Gastrocnemius medialis (tissue), 4 donors: ENCODE data around the gene PRSS21.

ENCODE experiments used
- CTCF ChIP-seq, 5 experiments: fragments of 450-650 bp in 3 of 5; fragments of 200-600 bp in 2 of 5; sonication (generic) in 2 of 5; IDR thresholded peaks in 4 of 5; conservative IDR thresholded peaks in 1 of 5; 1 replicate in 4 of 5; 2 replicates in 1 of 5; pipeline ENCODE4 v1.5.1; 2016 to 2019; ENCODE audit warnings: antibody characterized with exemption in 5 of 5, mild to moderate bottlenecking in 3 of 5, moderate library complexity in 3 of 5
- POLR2A ChIP-seq, 2 donors: fragments of 450-650 bp; IDR thresholded peaks; one replicate each; pipeline ENCODE4 v1.6.1; 2017; ENCODE audit warnings: antibody characterized with exemption in 2 of 2, mild to moderate bottlenecking in 2 of 2, moderate library complexity in 2 of 2

GRCh38 chr16:2828876-2829430, 11.9 kb downstream of the PRSS21 start:
- no peak for TF ChIP-seq CTCF (IDR thresholded peaks at IDR 0.05 in 4 of 5, conservative IDR thresholded peaks at IDR 0.05 in 1 of 5)
- no peak for TF ChIP-seq POLR2A (IDR thresholded peaks at IDR 0.05)
